ENCODE results near the gene STARD3.

STARD3 gene

DNA sequence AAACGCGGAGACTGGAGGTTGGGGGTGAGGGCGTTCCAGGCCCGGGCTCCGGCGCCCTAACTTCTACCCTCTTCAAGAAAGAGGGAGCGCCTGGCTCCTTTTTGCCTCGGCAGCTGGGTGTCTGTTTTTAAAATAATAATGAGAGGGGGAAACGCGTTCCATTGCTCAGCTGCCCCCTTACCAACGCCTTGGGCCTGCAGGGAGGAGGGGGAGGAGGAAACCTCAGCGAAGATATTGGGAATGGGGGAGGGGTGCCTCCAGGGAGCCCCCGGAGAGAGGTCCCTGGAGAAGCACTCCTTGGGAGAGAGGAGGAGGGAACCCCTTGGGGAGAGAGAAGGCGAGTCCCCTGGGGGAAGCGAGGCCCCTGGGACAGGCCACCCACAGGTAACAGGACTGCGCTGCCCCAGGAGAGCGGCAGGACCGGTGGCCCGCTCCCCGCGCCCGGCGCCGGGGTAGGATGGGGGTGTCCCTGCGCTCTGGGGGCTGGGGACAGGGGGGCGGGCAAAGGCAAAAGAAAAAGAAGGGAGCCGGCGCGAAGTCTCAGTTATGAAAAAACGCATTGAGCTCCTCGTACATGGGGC lies 31.9 kb upstream of the STARD3 start:
- DNase-seq (ENCODE audit: low read depth in 2 of 2): no peak

- DNase-seq (ENCODE audit: low read depth in 2 of 2): no peak
Observed at GRCh38 chr17:39605492-39606433, 31.2 kb upstream of the STARD3 start.

GRCh38 chr17:39606434-39607056 lies 30.4 kb upstream of the STARD3 start:
- no peak for DNase-seq (ENCODE audit: low read depth in 2 of 2)

- DNase-seq (ENCODE audit: low read depth in 2 of 2): no peak
Observed at GRCh38 chr17:39607057-39607850, 29.7 kb upstream of the STARD3 start.

DNA sequence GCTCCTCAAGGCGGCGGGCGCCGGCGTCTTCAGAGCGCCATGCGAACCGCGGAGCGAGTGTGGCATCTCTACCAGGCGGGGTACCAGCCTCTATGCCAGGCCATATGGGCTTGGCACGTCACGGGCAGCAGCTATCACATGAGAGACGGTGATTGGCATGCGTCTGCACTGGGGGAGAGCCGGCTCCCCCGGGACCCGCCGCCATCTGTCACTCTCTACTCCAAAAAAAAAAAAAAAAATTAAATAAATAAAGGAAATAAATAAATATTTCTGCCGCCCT lies 29.2 kb upstream of the STARD3 start, which contains the start of gene NEUROD2:
NEUROD2 (minus strand) TSS at position 70 of the 280 bp plus-strand sequence. CDS start 1,321 bp downstream, outside the sequence.
- DNase-seq (ENCODE audit: low read depth in 2 of 2): no peak

GRCh38 chr17:39608142-39608981 lies 28.6 kb upstream of the STARD3 start:
- no peak for DNase-seq (ENCODE audit: low read depth in 2 of 2)

- no peak for DNase-seq (ENCODE audit: low read depth in 2 of 2)
Observed at GRCh38 chr17:39609416-39610025, 27.4 kb upstream of the STARD3 start.

DNA sequence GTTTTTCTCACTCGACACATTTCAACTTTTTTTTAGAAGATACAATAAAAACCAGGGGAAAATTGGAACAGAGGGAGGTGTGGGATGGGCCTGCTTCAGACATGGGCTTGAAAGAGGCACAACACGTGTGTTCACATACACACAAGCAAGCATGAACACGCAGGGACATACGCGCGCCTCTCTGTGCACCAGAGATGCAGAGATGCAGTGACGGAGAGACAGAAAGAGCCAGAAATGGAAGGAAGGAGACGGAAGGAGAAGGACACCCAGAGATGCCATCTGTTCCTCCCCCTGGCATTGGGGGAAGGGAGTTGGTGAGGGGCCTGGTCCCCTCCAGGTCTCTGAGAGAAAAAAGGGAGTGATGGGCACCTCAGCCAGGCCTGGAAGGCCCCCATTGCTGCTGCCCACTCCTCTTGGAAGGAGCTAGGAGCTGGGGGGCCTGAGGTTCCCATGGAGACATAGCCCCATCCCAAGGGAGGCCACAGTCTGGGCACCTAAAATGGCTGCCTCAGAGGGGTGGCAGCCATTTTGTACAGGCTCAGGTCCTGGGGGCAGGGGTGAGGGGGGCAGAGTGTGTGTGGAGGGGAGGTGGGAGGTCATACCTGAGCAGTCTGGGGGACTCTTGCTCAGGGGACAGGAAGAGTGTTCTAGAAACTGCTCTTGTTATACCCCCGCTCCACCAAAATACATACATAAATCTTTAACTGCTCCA lies 25.4 kb upstream of the STARD3 start:
- DNase-seq (ENCODE audit: low read depth in 2 of 2): no peak

- no peak for DNase-seq (ENCODE audit: low read depth in 2 of 2)
Observed at GRCh38 chr17:39612291-39612894, 24.6 kb upstream of the STARD3 start.

GRCh38 chr17:39612935-39613464 lies 23.9 kb upstream of the STARD3 start:
- no peak for DNase-seq (ENCODE audit: low read depth in 2 of 2)

DNA sequence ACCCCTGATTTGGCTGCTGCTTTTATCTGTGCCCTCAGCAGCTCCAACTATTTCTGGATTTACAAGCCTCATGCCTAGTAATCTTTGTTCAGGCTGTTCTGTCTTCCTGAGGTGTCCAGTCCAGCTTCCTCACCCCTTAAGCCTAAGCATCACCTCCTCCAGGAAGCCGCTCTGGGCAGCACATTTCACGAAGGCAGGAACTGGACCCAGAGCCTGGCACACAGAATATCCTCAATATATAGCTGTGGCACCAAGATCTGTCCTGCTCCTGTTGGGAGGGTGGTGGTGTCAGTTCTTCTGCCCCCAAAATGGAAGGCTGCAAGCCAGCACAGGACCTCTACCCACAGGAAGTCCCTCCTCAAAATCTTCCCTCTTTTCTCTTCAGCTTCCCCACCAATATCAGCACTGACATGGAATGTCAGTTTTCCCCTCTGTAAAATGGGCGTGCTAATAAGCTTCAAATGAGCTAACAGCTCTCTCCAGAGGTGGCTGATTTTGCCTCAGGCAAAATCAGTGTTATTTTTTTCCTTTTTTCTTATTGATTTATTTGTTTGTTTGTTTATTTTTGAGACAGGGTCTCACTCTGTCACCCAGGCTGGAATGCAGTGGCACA lies 22.3 kb upstream of the STARD3 start:
- DNase-seq (ENCODE audit: low read depth in 2 of 2): no peak

DNA sequence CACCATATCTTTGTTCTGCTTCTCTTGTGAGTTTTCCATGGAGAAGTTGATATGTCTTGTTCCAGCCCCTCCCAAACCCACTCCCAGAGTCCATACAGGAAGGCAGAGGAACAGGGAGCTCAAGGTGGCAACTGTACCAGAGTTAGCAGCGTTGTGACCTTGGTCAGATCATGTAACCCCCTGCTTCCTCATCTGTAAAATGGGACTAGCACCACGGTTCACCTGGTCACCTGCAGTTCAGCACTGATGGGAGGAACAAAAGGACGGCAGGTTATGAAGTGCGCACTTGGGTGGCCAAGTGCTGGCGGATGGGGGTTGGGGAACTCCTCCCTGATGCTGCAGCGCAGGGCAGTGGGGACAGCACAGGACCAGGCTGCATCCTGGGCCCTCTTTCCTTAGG lies 21.5 kb upstream of the STARD3 start:
- no peak for DNase-seq (ENCODE audit: low read depth in 2 of 2)

DNA sequence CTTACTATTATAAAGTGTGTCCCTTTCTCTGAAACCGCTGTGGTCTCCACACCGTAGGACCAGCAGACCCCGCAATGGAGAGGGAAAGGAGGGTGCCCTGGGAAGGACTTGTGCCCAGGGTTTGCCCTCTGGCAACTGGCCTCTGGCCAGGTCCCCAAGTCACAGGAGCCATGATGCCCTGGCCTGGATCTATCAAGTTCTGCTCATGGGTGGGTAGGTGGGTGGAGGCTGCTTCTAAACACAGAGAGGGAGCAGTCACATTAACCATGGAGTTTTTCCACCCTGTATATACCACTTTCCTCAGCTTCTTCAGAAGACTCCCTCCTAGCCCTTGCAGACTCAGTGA lies 19.9 kb upstream of the STARD3 start:
- DNase-seq (ENCODE audit: low read depth in 2 of 2): no peak

DNA sequence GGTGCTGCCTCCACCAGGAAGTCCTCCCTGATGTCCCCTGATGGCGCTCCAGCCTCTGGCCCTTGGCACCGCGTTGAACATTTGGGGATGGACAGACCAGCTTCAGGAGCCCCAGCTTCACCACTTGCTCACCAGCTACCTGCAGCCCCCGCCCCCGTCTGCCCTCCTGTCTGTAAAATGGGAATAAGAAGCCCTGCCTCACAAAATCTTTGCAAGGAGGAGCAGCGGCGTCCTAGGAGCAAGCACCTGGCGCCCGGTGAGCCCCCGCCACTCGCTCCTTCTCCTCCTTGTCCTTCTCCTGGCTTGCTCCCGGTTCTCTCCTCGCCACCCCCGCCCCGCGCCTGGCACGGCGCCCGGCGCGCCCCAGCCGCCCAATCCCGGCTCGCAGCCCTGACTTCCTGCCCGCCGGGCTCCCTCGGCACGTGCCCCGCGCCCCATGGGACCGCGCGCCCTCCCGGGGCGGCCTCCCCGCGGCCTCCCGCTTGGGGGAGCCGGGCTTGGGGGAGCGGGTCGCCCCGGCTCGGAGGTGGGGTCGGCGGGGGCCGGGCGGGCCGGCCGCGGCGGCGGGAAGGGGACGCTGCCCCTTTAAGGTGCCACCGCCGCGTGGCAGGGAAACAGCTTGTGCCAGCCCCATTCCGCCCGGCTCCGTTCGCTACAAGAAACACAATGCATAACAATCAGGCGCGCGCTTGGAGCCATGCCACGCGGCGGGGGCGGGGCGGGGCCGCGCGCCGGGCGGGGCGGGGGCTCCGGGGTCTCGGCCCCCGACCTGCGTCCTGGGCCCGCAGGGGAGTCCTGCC lies 19.3 kb upstream of the STARD3 start:
- DNase-seq (ENCODE audit: low read depth in 2 of 2): no peak

GRCh38 chr17:39618246-39618913 lies 18.6 kb upstream of the STARD3 start:
- DNase-seq (ENCODE audit: low read depth in 2 of 2): no peak

DNA sequence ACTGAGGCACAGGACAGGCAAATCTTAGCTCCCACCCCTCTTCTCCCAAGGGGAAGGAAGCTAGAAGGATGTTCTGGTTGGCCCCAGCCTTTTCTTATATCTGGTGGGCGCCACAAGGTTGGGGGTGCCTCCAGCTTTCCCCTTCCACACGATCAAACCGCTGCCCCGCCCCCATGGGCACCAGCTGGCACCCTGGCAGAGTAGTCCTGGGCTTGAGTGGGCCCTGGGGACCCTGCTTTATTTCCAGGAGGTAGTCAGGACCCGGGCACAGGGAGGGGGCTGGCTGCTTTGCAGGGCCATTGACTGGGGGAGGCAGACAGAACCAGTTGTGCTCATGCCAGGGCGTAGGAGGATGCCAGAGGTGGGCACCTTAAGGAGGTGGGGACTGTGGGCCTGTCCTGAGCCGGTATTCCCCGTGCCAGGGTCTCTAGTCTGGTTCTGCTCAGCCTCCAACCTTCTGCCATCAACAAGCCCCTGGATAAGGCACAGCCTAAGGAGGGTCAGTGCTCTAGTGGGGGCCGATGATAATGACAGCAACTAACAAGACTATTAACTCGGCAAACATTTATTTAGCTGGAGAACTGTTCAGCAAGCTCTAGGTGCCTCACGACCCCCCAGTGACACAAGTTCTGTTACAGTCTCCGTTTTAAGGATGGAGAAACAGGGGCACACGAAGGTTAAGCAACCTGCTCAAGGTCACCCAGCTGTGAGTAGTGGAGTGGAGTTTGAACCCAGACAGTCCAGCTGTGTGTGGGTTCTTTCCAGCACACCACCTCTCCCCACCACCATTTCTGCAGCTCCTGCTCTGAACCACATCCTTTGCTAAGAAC lies 17.8 kb upstream of the STARD3 start:
- no peak for DNase-seq (ENCODE audit: low read depth in 2 of 2)

DNA sequence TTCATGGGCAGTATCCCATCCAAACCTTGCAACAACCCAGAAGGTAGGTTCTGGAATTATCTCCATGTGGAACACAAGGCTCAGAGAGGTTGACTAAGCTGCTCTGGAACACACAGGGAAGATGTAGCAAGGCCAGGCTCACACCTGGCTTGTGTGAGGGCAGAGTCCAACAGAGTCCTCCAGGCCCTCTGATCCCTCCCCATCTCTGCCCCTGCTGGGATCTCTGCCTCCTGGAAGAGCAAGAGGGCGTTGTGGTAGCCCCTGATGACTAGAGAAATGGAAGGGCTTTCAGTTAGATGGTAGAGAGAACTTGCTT lies 17.2 kb upstream of the STARD3 start:
- DNase-seq (ENCODE audit: low read depth in 2 of 2): no peak

All from fibroblast of skin of left quadriceps (primary cell).